ENCODE measurements around the gene SOX6. TPM values are rescaled to one million over a fixed set of nuclear protein-coding genes. Genes with fewer than 3 reads are reported as not detected.

The SOX6 gene
- total RNA-seq, 2 experiments from 2014 or later = not detected

DNA sequence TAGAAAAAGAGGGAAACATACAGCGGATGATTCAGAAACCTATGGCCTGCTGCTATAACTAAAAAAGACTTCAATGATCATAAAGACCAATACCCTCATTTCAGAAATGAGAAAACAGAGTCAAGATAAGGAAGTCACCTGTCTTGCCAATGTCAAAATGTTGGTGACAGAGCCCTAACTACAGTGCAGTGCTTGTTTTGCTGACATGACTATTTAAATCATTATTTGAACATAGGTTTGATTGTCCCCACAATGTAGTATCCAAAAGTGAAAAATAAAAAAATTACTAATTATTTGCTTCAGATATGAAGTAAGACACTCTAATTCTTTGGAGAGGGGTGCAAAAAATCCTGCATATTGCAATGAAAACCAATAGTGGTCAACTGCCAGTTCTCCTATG lies 115.7 kb downstream of the SOX6 start:
- ATAC-seq = no peak
- H3K27me3 Mint-ChIP-seq (ENCODE audit: low read depth) = no peaks in the 10 kb centered on the region
- no peaks in the 10 kb centered on the region for H3K4me1 Mint-ChIP-seq (ENCODE audit: low read depth)
- no peak overlapping the region for H3K4me3 Mint-ChIP-seq
- POLR2A ChIA-PET = no interaction called here
- no peaks in the 10 kb centered on the region for H3K36me3 Mint-ChIP-seq (ENCODE audit: low read depth)
- CTCF ChIA-PET = no interaction called here
- no peaks in the 10 kb centered on the region for H3K9me3 Mint-ChIP-seq (ENCODE audit: insufficient read depth)
- H3K27ac Mint-ChIP-seq = no peak overlapping the region
- DNase-seq = no peak

DNA sequence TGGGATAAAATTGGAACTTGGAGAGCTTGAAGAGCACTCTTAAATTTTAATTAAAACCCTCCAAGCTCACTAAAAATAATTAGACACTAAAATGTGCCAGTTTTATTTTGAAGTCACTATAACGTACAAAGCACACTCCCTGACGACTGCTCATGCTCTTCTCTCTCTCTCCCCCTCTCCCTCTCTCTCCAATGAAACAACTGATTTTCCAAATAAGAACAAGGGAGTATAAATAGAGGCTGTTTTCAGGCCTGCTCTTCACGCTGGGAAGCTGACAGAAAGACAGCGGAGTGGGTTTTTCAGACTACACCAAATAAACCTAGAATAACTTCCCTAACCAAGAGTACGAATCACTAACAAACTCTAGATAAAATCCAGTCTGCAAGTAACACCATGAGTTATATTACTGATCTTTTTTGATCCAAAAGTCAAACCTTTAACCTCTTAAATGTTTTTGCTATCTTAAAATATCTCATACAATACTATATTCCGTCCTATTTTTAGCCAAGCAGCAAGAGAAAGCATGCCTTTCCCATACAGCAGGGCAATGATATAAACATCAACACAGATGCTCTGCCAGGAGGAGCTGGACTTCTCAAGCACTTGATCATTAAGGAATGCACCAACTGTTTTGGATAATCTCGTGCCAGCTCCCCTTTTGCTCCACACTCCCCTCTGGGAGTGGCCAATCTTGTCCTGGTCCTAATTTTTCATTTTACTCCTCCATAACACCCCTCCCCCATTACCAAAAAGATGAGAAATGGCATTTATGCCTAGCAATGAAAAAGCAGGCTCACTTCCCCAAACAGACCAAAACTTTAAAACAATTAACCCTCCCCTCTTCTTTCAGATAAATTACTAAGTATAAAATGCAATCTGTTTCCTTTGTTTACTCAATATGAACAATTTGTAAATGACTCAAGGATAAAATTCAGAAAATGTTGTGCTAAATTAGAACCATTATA lies 116.9 kb downstream of the SOX6 start:
- H3K9me3 Mint-ChIP-seq (ENCODE audit: insufficient read depth) = no peaks in the 10 kb centered on the region
- H3K4me1 Mint-ChIP-seq (ENCODE audit: low read depth) = no peaks in the 10 kb centered on the region
- H3K27ac Mint-ChIP-seq = no peak overlapping the region
- CTCF ChIA-PET = no interaction called here
- POLR2A ChIA-PET = no interaction called here
- H3K36me3 Mint-ChIP-seq (ENCODE audit: low read depth) = no peaks in the 10 kb centered on the region
- H3K27me3 Mint-ChIP-seq (ENCODE audit: low read depth) = no peaks in the 10 kb centered on the region
- no peak overlapping the region for H3K4me3 Mint-ChIP-seq
- ATAC-seq = no peak
- no peak for DNase-seq

DNA sequence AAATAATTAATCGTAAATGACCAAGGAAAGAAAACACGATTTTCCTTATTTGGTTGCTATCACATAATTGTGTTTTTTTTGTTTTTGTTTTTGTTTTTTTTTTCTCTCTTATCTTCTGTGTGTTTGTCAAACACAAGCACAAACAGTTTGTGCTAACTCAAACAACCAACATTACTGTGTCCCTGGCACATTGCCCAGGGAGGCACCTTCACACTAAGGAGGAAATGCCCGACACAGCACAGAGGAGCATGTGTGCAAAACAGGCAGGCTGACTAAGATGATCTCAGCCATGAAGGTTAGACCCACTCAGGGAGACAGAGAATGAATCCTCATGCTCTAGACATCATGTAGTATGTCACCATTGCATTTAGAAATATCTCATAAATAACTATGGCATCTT lies 130.1 kb downstream of the SOX6 start:
- Mint-ChIP-seq H3K27me3 (ENCODE audit: low read depth) (no peaks in the 10 kb centered on the region), H3K4me3 (no peak overlapping the region), H3K4me1 (ENCODE audit: low read depth) (no peaks in the 10 kb centered on the region), H3K36me3 (ENCODE audit: low read depth) (no peaks in the 10 kb centered on the region), H3K9me3 (ENCODE audit: insufficient read depth) (no peaks in the 10 kb centered on the region), H3K27ac (no peak overlapping the region)
- DNase-seq = no peak
- no peak for ATAC-seq
- ChIA-PET CTCF (no interaction called here), POLR2A (no interaction called here)

DNA sequence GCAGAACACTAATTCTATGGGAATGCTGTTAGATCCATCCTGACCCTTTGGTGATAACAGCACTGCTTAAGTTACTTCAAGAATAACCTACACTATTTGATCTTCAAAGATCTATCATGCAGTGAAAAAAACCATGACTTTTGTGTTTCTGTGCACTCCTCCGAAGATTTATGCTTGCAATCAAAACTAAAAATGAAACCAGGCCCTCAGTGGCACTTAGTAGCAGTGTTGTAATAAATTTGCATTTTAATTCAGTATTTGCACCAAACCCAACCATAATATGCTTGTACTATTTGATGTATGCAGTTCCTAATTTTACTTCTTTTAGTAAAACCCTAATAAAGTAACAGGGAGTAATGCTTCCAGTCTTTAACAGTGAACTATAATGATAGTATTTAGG lies 130.7 kb downstream of the SOX6 start:
- no peaks in the 10 kb centered on the region for H3K9me3 Mint-ChIP-seq (ENCODE audit: insufficient read depth)
- no peak overlapping the region for H3K4me3 Mint-ChIP-seq
- H3K36me3 Mint-ChIP-seq (ENCODE audit: low read depth) = no peaks in the 10 kb centered on the region
- H3K27me3 Mint-ChIP-seq (ENCODE audit: low read depth) = no peaks in the 10 kb centered on the region
- ATAC-seq (no peak), DNase-seq (no peak)
- no peak overlapping the region for H3K27ac Mint-ChIP-seq
- POLR2A ChIA-PET = no interaction called here
- no peaks in the 10 kb centered on the region for H3K4me1 Mint-ChIP-seq (ENCODE audit: low read depth)
- CTCF ChIA-PET = no interaction called here

DNA sequence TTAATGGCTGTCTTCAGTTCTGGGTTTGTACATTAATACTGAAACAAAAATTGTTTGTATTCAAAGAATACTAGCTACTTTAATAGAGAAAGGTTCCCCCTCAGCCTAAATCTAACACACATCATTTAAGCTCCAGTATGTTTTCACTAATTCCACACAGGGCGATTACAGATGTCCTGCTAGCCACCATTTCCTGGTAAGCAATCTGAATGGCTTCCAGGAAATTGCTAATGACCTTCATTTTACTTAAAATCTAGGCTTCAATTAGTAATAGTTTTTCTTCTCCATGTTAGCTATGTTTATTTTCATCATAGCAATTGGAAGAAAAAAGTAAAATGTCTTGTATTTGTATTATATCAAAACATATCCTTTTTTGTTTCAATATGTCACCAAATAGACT lies 132.8 kb downstream of the SOX6 start:
- no peaks in the 10 kb centered on the region for H3K9me3 Mint-ChIP-seq (ENCODE audit: insufficient read depth)
- ATAC-seq = no peak
- CTCF ChIA-PET = no interaction called here
- no peak overlapping the region for H3K27ac Mint-ChIP-seq
- no peaks in the 10 kb centered on the region for H3K4me1 Mint-ChIP-seq (ENCODE audit: low read depth)
- no peak for DNase-seq
- H3K27me3 Mint-ChIP-seq (ENCODE audit: low read depth) = no peaks in the 10 kb centered on the region
- H3K36me3 Mint-ChIP-seq (ENCODE audit: low read depth) = no peaks in the 10 kb centered on the region
- POLR2A ChIA-PET = no interaction called here
- no peak overlapping the region for H3K4me3 Mint-ChIP-seq

DNA sequence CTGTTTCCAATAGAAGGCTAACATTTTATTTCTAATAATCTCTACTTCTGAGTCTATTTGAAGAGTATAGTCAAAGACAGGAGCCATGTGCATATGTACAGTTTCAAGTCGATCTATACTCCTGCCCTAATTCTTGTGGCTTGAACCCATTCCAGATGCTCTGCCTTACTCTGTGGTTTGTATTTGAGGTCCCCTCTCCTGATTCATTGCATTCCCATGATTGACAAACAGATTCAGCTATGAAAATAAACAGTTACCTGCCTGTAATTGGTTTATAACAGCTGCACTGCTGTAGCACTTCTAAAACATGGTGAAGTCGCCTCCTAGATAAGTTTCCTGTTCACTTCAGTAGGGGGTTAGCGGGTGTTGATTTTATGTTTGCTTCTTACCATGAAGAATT lies 138.7 kb downstream of the SOX6 start:
- H3K27ac Mint-ChIP-seq = no peak overlapping the region
- no peak for DNase-seq
- POLR2A ChIA-PET = no interaction called here
- no peak overlapping the region for H3K4me3 Mint-ChIP-seq
- H3K36me3 Mint-ChIP-seq (ENCODE audit: low read depth) = no peaks in the 10 kb centered on the region
- no peaks in the 10 kb centered on the region for H3K9me3 Mint-ChIP-seq (ENCODE audit: insufficient read depth)
- CTCF ChIA-PET = no interaction called here
- no peaks in the 10 kb centered on the region for H3K27me3 Mint-ChIP-seq (ENCODE audit: low read depth)
- ATAC-seq = no peak
- H3K4me1 Mint-ChIP-seq (ENCODE audit: low read depth) = no peaks in the 10 kb centered on the region

DNA sequence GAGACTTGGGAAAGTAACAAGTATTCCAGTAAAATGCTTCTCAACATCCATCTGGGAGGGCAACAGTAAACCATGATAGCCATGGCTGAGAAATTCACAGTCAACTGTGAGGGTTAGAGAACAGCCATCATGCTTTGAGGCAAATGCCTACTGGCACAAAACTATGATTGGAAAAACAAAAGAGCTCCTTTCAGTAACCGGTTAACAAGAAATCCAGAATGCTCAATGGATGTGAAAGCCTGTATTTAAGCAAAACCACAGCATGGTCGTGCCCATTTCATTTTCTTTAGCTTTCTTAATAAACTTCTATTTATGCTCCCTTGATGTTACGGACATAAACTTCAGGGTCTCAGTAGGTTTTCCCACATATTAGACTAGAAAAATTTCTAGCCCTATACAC lies 139.5 kb downstream of the SOX6 start:
- CTCF ChIA-PET = no interaction called here
- DNase-seq = no peak
- no peaks in the 10 kb centered on the region for H3K9me3 Mint-ChIP-seq (ENCODE audit: insufficient read depth)
- H3K27me3 Mint-ChIP-seq (ENCODE audit: low read depth) = no peaks in the 10 kb centered on the region
- H3K27ac Mint-ChIP-seq = no peak overlapping the region
- H3K36me3 Mint-ChIP-seq (ENCODE audit: low read depth) = no peaks in the 10 kb centered on the region
- H3K4me3 Mint-ChIP-seq = no peak overlapping the region
- no peaks in the 10 kb centered on the region for H3K4me1 Mint-ChIP-seq (ENCODE audit: low read depth)
- POLR2A ChIA-PET = no interaction called here
- no peak for ATAC-seq

DNA sequence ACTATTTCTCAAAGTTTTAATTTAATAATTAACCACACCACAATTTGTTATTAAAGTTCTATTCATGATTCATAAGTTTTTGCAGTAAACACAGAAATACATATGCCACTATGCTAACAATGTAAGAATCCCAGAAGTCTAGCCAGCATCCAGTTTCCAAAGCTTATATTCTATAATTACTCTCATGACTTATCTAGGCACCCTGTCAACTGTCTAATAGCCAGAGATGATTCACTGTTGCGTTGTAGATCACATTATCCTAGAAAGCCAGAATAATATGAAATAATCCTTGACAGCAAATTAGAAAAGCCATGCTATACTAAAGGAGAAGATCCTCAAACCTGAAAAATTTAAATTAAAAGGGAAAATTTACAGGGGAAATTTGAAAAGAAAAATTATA lies 141.0 kb downstream of the SOX6 start:
- no peak for ATAC-seq
- ChIA-PET CTCF (no interaction called here), POLR2A (no interaction called here)
- Mint-ChIP-seq H3K9me3 (ENCODE audit: insufficient read depth) (no peaks in the 10 kb centered on the region), H3K27me3 (ENCODE audit: low read depth) (no peaks in the 10 kb centered on the region), H3K27ac (no peak overlapping the region), H3K36me3 (ENCODE audit: low read depth) (no peaks in the 10 kb centered on the region), H3K4me3 (no peak overlapping the region), H3K4me1 (ENCODE audit: low read depth) (no peaks in the 10 kb centered on the region)
- no peak for DNase-seq

DNA sequence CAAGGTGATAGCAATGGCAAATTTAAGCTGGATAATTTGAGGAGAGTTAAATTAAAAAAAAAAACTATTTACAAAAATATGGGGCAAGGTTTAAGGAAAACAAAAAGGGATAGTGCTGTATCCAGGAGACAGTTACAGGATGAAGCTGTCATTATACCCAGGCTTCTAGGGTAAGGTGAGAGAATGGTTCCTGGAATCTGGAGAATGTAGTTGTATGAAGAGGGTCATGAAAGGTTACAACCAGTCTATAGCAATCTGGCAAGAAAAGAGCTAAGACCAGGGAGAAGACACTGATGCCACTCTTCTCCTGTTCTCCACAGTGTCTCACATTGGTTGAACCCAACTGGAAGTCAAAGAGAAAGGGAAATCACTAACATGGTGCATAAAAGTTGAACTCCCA lies 144.9 kb downstream of the SOX6 start:
- H3K27ac Mint-ChIP-seq = no peak overlapping the region
- CTCF ChIA-PET = no interaction called here
- ATAC-seq = no peak
- no peaks in the 10 kb centered on the region for H3K4me1 Mint-ChIP-seq (ENCODE audit: low read depth)
- H3K36me3 Mint-ChIP-seq (ENCODE audit: low read depth) = no peaks in the 10 kb centered on the region
- H3K27me3 Mint-ChIP-seq (ENCODE audit: low read depth) = no peaks in the 10 kb centered on the region
- no peak overlapping the region for H3K4me3 Mint-ChIP-seq
- POLR2A ChIA-PET = interaction anchor here (0.7 kb wide), 1 partner anchor 647 kb away, joined by 5 read pairs; no protein-coding TSS in a partner anchor
- DNase-seq = no peak
- no peaks in the 10 kb centered on the region for H3K9me3 Mint-ChIP-seq (ENCODE audit: insufficient read depth)

DNA sequence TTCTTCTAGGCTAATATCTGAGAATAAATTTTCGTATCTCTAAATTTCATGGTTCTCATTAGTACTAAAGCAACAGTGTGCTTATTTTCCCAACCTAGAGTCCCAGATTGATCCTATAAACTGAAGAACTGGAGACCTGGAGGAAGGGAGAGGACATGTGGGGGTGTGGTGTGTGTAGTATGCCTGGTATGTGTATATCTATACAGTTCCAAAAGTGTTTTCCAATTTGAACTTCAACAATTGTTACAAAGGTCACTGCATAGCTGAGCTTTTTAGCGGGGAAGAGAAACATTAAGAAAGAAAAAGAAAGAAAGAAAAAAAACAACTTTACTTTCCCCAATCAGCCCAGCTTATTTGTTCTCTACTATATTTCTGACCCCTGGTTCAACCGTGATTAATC lies 152.1 kb downstream of the SOX6 start:
- no peaks in the 10 kb centered on the region for H3K27me3 Mint-ChIP-seq (ENCODE audit: low read depth)
- no peak overlapping the region for H3K27ac Mint-ChIP-seq
- no peaks in the 10 kb centered on the region for H3K36me3 Mint-ChIP-seq (ENCODE audit: low read depth)
- ChIA-PET POLR2A (interaction anchor here (0.7 kb wide), 1 partner anchor 90 kb away, joined by 3 read pairs; no protein-coding TSS in a partner anchor), CTCF (no interaction called here)
- DNase-seq (no peak), ATAC-seq (no peak)
- no peak overlapping the region for H3K4me3 Mint-ChIP-seq
- peaks cover 3% of the 10 kb centered on the region for H3K9me3 Mint-ChIP-seq (ENCODE audit: insufficient read depth)
- no peaks in the 10 kb centered on the region for H3K4me1 Mint-ChIP-seq (ENCODE audit: low read depth)

DNA sequence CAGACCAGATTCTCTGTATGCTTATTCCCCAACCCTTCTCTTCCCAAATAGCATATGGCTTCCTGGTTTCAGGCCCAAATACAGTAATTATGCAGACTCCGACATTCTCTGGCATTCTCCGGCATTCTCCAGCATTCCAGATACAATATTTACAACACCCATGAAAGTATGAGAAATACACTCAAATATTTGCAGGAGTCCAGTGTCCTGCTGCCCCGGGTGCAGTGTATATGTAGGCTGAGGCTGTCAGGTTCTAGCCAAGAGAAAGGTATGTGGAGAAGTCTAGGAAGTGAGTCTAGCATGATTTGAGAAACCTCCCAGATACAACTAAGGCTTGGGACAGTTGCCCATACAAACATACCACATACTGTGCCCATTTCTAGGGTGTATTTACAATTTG lies 160.7 kb downstream of the SOX6 start:
- H3K36me3 Mint-ChIP-seq (ENCODE audit: low read depth) = no peaks in the 10 kb centered on the region
- H3K9me3 Mint-ChIP-seq (ENCODE audit: insufficient read depth) = no peaks in the 10 kb centered on the region
- ChIA-PET CTCF (no interaction called here), POLR2A (no interaction called here)
- ATAC-seq (no peak), DNase-seq (no peak)
- no peak overlapping the region for H3K27ac Mint-ChIP-seq
- H3K4me3 Mint-ChIP-seq = no peak overlapping the region
- no peaks in the 10 kb centered on the region for H3K27me3 Mint-ChIP-seq (ENCODE audit: low read depth)
- H3K4me1 Mint-ChIP-seq (ENCODE audit: low read depth) = no peaks in the 10 kb centered on the region

DNA sequence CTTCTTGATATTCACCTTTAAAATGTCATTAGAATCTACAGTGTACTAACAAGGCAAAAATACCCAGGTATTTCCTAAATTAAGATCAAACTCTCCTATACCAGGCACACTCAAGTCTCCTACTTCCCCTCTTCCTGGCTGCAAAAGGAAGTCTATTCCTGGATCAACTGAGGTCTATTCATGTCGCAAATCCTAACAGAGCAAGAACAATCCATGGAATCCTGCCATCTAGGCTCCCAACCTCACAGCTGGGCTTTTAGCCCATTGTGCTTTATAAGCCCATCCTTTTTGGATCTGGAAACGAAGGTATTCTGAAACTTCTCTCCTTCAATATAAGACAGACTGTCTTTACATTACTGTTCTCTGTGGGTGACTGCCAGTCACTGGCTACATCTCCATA lies 161.8 kb downstream of the SOX6 start:
- ChIA-PET CTCF (no interaction called here), POLR2A (no interaction called here)
- Mint-ChIP-seq H3K27ac (no peak overlapping the region), H3K4me1 (ENCODE audit: low read depth) (no peaks in the 10 kb centered on the region), H3K4me3 (no peak overlapping the region), H3K9me3 (ENCODE audit: insufficient read depth) (no peaks in the 10 kb centered on the region), H3K36me3 (ENCODE audit: low read depth) (no peaks in the 10 kb centered on the region), H3K27me3 (ENCODE audit: low read depth) (no peaks in the 10 kb centered on the region)
- DNase-seq (no peak), ATAC-seq (no peak)

DNA sequence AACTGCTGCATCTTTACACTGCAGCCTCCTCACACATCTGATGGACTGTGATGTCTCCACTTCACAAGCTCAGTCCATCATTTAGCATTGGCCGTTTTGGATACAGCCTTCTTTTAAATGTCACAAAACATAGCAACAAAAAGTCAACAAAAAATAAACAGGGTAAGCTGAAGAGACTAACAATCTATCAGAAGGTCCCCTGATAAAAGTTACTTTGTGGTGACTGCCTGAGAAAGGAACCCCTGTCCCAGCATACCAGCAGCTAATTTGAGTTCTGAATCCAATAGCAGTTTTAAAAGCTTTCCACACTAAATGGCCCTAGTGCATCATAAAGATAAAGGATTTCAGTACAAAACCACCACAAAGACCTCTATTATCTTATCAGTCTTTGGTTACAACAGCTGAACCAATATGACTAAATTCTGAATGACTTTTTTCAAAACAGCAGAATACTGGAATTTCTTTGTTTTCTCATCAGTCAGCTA lies 162.4 kb downstream of the SOX6 start:
- ATAC-seq (no peak), DNase-seq (no peak)
- ChIA-PET POLR2A (no interaction called here), CTCF (no interaction called here)
- no peaks in the 10 kb centered on the region for H3K4me1 Mint-ChIP-seq (ENCODE audit: low read depth)
- H3K9me3 Mint-ChIP-seq (ENCODE audit: insufficient read depth) = no peaks in the 10 kb centered on the region
- no peaks in the 10 kb centered on the region for H3K36me3 Mint-ChIP-seq (ENCODE audit: low read depth)
- H3K27me3 Mint-ChIP-seq (ENCODE audit: low read depth) = no peaks in the 10 kb centered on the region
- no peak overlapping the region for H3K27ac Mint-ChIP-seq
- H3K4me3 Mint-ChIP-seq = no peak overlapping the region
